GM12875 (cell line): Measurements from ENCODE around the gene IBA57.
"Not testable (repeated sequence)": the region's sequence is repeated elsewhere in the genome, so short reads cannot be mapped to it uniquely, and the experiment has no call there.

Experiments
- H3K4me3 ChIP-seq: one replicate; pipeline ENCODE4 v1.5.1; 2011; ENCODE audit warnings: low read depth, low read length, control low read depth
- TF ChIP-seq, protein P1 (sequence below): IDR thresholded peaks from 2 replicates; pipeline ENCODE4 v1.5.1; 2011; ENCODE audit warnings: low read depth, mild to moderate bottlenecking, control low read depth, inconsistent platforms, low read length, moderate library complexity, borderline replicate concordance; ENCODE audit not compliant: insufficient read depth

The IBA57 gene

DNA sequence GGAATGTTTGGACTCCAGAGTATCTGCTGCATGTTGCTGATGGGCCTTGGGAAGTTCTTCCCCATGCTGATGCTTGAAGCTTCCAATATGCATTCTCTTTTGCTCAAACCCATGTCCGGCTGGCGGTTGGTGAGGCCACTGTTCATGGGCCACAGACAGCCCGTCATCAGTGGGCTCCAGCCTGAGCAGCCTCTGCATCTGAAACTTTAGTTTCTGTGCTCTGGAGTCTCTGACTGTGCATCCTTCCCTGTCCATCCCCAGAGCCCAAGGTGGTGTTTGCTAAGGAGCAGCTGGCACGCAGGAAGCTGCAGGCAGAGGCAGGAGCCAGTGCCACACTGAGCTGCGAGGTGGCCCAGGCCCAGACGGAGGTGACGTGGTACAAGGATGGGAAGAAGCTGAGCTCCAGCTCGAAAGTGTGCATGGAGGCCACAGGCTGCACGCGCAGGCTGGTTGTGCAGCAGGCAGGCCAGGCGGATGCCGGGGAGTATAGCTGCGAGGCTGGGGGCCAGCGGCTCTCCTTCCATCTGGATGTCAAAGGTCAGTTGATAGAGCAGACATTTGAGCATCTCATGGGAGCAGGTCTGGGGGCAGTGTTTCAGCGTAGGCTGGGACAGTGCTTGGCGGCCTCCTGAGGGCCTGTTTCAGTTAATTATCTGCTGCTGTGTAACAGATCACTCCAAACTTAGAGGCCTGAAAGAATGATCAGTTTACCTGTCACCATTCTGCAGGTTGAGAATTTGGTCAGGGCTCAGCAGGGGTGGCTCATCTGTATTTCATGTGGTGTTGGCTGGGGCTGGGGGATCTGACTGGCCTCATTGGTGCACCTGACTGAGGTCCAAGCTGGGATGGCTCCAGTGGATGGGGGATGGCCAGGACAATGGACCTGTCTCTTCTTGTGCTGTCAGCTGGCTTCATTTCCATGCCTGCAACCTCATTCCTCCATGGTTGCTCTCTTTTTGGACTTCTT, 58.9 kb downstream of the IBA57 start:
- TF ChIP-seq, protein P1, sequence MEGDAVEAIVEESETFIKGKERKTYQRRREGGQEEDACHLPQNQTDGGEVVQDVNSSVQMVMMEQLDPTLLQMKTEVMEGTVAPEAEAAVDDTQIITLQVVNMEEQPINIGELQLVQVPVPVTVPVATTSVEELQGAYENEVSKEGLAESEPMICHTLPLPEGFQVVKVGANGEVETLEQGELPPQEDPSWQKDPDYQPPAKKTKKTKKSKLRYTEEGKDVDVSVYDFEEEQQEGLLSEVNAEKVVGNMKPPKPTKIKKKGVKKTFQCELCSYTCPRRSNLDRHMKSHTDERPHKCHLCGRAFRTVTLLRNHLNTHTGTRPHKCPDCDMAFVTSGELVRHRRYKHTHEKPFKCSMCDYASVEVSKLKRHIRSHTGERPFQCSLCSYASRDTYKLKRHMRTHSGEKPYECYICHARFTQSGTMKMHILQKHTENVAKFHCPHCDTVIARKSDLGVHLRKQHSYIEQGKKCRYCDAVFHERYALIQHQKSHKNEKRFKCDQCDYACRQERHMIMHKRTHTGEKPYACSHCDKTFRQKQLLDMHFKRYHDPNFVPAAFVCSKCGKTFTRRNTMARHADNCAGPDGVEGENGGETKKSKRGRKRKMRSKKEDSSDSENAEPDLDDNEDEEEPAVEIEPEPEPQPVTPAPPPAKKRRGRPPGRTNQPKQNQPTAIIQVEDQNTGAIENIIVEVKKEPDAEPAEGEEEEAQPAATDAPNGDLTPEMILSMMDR = no peak
- no peak overlapping the region for H3K4me3 ChIP-seq

- no peak overlapping the region for H3K4me3 ChIP-seq
- TF ChIP-seq, protein P1 = no peak
Measured at GRCh38 chr1:228225165-228225710, 59.6 kb downstream of the IBA57 start.

- TF ChIP-seq, protein P1 = no peak
- H3K4me3 ChIP-seq = no peak overlapping the region
Measured at GRCh38 chr1:228225740-228226139, 60.1 kb downstream of the IBA57 start.

- no peak overlapping the region for H3K4me3 ChIP-seq
- TF ChIP-seq, protein P1 = no peak
Measured at GRCh38 chr1:228226141-228226874, 60.7 kb downstream of the IBA57 start.

- TF ChIP-seq, protein P1 = no peak
- no peak overlapping the region for H3K4me3 ChIP-seq
Measured at GRCh38 chr1:228226956-228227791, 61.6 kb downstream of the IBA57 start.

- not testable (repeated sequence) for H3K4me3 ChIP-seq
Measured at GRCh38 chr1:228228147-228228546, 62.5 kb downstream of the IBA57 start.

DNA sequence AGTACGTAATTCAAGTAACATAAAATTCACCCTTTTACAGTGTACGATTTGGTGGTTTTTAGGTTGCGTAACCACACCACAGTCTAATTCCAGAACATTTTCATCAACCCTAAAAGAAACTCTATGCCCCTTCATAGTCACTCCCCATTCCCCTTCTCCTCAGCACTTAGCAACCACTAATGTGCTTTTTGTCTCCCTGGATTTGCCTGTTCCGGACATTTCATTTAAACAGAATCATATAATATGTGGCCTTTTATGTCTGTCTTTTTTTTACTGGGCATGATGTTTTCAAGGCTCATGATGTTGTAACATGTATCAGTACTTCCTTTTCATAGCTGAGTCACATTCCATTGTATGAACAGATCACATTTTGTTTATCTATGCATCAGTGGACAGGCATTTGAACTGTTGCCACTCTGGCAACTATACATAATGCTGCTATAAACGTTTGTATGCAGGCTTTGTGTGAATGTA, 63.0 kb downstream of the IBA57 start:
- TF ChIP-seq, protein P1 = no peak
- no peak overlapping the region for H3K4me3 ChIP-seq
